Measurements from ENCODE around the gene SPATA16. TPM values are rescaled to one million over a fixed set of nuclear protein-coding genes. Genes with fewer than 3 reads are reported as not detected.

The SPATA16 gene
- total and polyA plus RNA-seq, 2 donors (not counting 3 experiments of a cell fraction or from before 2014, with no cell fraction given): not detected

GRCh38 chr3:172856795-172857742, 284.0 kb downstream of the SPATA16 start:
- peak; percentile 91 for FAIRE-seq
- Histone ChIP-seq H3K27me3 (ENCODE audit: control insufficient read depth in 2 of 2, insufficient read depth in 2 of 2, low read length in 2 of 2) (no peaks in the 10 kb centered on the region), H3K9me3 (replicated peaks; ENCODE audit: control insufficient read depth, insufficient read depth, low read length) (no peaks in the 10 kb centered on the region), H3K79me2 (ENCODE audit: control insufficient read depth, insufficient read depth, low read length) (no peaks in the 10 kb centered on the region), H3K4me3 (replicated peaks in 1 of 3; ENCODE audit: insufficient read depth in 1 of 3, low read depth in 1 of 3, low read length in 3 of 3) (no peak overlapping the region), H2AFZ (ENCODE audit: low read depth, low read length) (no peak overlapping the region), H3K27ac (ENCODE audit: insufficient read depth, low read depth, low read length) (peak overlapping the region; percentile 46), H4K20me1 (replicated peaks; ENCODE audit: control insufficient read depth, extremely low read depth, insufficient read depth, low read length) (no peaks in the 10 kb centered on the region), H3K9ac (replicated peaks; ENCODE audit: extremely low read depth, insufficient read depth, low read length) (no peak overlapping the region), H3K4me1 (ENCODE audit: control insufficient read depth, extremely low read depth, insufficient read depth, low read length) (peaks cover 45% of the 10 kb centered on the region), H3K4me2 (ENCODE audit: insufficient read depth, low read length) (peak overlapping the region; percentile 48), H3K36me3 (ENCODE audit: control insufficient read depth in 2 of 2, extremely low read depth in 1 of 2, insufficient read depth in 2 of 2, low read length in 2 of 2) (no peaks in the 10 kb centered on the region), H3K9me1 (replicated peaks; ENCODE audit: control insufficient read depth, extremely low read depth, insufficient read depth, low read length) (no peaks in the 10 kb centered on the region)
- TF ChIP-seq FOS (IDR thresholded peaks at IDR 0.05; ENCODE audit: borderline replicate concordance, insufficient read depth, low read length) (peak; percentile 88), CTCF (IDR thresholded peaks at IDR 0.05; ENCODE audit: extremely low read depth in 1 of 2, insufficient read depth in 1 of 2, low read depth in 1 of 2, low read length in 2 of 2) (no peak), POLR2AphosphoS5 (IDR thresholded peaks at IDR 0.05; ENCODE audit: insufficient read depth, low read depth, low read length) (peak; percentile 67), MYC (IDR thresholded peaks at IDR 0.05; ENCODE audit: low read depth, low read length) (no peak), GATA2 (IDR thresholded peaks at IDR 0.05; ENCODE audit: insufficient read depth, insufficient read length, low read depth, low read length) (peak; percentile 89), MAX (IDR thresholded peaks at IDR 0.05; ENCODE audit: insufficient read depth, insufficient read length) (no peak), JUN (IDR thresholded peaks at IDR 0.05; ENCODE audit: borderline replicate concordance, insufficient read depth, insufficient read length, low read depth) (peak; percentile 85)
- no TSS peak for BruUV-seq (replicated peaks)
- ChIA-PET POLR2A (no interaction called here), CTCF (interaction anchor here (0.8 to 2.0 kb wide), 13 partner anchors 8 to 188 kb away, joined by 3 to 12 read pairs (median 3); no protein-coding TSS in a partner anchor)
- dilution Hi-C loops (cut with MboI; ENCODE audit: extremely low pct_ligation_motif_present, low sequenced_read_pairs): no loop called here
- peak; percentile 88 for DNase-seq (ENCODE audit: low read depth, low spot score)
- intact Hi-C loops (cut with micrococcal nuclease): loop anchor here (1.0 to 2.0 kb wide), 4 partner anchors 8 to 82 kb away; no protein-coding TSS in a partner anchor
